ENCODE results near the gene CNIH2. TPM values are rescaled to one million over a fixed set of nuclear protein-coding genes. Genes with fewer than 3 reads are reported as not detected.
A peak's percentile ranks its signal among the peaks of the same experiment; 100 is the strongest.

The CNIH2 gene
- total and polyA plus RNA-seq, 2 of the 13 experiments (the other 11 are each of a cell fraction or from before 2014, with no cell fraction given), result 0.60 to 0.69 TPM

DNA sequence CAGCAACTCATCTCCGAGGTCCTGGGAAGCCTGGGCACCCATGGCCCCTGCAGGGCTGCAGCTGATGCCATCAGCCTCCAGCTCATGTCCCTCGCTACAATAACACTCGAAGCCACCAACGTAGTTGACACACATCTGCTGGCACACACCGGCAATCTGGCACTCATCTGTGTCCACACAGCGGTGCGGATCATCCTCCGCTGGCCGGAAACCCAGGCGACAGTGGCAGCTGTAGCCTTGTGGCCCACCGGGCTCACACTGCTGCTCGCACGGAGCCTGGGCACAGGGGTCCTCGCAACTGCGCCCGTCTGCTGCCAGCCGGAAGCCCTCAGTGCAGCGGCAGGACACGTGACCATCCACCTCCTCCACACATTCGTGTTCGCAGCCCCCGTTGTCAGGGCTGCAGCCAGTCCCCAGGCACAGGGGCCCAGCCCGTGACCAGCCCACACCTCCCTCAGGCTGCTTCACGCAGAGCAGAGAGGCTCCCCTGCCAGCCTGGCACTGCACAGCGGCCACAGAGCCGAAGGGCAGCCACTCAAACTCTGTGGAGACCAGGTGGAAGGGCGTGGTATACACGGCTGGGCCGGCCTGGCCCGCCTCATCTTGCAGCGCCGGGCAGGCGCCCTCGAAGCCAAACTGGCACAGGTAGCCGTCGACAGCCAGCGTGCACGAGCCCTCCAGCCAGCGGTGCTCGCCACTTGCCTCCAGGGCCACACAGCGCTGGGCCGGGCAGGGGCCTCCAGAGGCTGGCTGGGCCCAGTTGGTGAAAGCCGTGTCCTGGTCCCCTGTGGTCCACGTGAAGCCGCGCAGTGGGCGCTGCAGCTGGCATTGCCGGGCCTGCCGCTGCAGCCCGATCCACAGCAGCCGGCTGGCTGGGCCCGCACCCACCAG lies 38.2 kb downstream of the CNIH2 start (continued):
- 0 out of 2 replicates have a peak, but pooled peaks have one; percentile 21 for TF ChIP-seq HIVEP1 (CRISPR knock-in tag; IDR thresholded peaks at IDR 0.05)
- TF ChIP-seq NFRKB (IDR thresholded peaks at IDR 0.05), result no peak
- peak; percentile 45; the same call in 1 of the 2 replicates for TF ChIP-seq ZNF598 (CRISPR knock-in tag; IDR thresholded peaks at IDR 0.05; ENCODE audit: borderline replicate concordance)
- TF ChIP-seq, protein P1, sequence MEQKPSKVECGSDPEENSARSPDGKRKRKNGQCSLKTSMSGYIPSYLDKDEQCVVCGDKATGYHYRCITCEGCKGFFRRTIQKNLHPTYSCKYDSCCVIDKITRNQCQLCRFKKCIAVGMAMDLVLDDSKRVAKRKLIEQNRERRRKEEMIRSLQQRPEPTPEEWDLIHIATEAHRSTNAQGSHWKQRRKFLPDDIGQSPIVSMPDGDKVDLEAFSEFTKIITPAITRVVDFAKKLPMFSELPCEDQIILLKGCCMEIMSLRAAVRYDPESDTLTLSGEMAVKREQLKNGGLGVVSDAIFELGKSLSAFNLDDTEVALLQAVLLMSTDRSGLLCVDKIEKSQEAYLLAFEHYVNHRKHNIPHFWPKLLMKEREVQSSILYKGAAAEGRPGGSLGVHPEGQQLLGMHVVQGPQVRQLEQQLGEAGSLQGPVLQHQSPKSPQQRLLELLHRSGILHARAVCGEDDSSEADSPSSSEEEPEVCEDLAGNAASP (CRISPR knock-in tag; IDR thresholded peaks at IDR 0.05; ENCODE audit: borderline replicate concordance), result no peak
- TF ChIP-seq KLF11 (CRISPR knock-in tag; IDR thresholded peaks at IDR 0.05), result no peak
- TF ChIP-seq, protein P2, sequence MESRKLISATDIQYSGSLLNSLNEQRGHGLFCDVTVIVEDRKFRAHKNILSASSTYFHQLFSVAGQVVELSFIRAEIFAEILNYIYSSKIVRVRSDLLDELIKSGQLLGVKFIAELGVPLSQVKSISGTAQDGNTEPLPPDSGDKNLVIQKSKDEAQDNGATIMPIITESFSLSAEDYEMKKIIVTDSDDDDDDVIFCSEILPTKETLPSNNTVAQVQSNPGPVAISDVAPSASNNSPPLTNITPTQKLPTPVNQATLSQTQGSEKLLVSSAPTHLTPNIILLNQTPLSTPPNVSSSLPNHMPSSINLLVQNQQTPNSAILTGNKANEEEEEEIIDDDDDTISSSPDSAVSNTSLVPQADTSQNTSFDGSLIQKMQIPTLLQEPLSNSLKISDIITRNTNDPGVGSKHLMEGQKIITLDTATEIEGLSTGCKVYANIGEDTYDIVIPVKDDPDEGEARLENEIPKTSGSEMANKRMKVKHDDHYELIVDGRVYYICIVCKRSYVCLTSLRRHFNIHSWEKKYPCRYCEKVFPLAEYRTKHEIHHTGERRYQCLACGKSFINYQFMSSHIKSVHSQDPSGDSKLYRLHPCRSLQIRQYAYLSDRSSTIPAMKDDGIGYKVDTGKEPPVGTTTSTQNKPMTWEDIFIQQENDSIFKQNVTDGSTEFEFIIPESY (CRISPR knock-in tag; IDR thresholded peaks at IDR 0.05), result peak; percentile 7; the same call in 1 of the 2 replicates

DNA sequence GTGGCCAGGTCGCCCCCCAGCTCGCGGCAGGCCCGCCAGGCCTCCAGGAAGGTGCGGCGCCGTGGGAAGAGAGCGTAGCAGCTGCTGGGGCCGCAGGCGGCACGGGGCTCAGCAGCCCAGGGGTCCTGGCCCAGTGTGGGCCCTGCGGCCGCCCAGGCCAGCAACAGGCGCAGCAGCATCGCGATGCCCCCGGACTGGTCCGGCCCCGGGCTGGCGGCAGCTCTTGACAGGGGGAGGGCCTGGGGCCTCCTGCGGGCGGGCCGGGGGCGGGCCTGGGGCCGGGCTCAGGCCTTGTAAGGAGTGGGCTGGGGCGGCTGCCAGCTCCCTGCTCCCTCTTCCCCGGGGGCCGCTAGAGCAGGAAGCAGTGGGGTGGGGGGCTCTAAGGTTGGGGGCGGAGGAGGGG lies 38.9 kb downstream of the CNIH2 start, which contains the start of gene CD248:
Gene CD248, minus strand, starts transcription at position 196 of the 403 bp plus-strand sequence. Its CDS starts 17 bp downstream, at position 179.
- Histone ChIP-seq H3K79me2 (ENCODE audit: insufficient read depth, low read length) (no peaks in the 10 kb centered on the region), H3K9me3 (ENCODE audit: low read length) (no peaks in the 10 kb centered on the region), H4K20me1 (ENCODE audit: insufficient read depth, low read length) (no peaks in the 10 kb centered on the region), H3K9ac (ENCODE audit: insufficient read depth, low read depth, low read length) (peak within 1 kb of the TSS; percentile 40), H3K36me3 (replicated peaks in 1 of 2; ENCODE audit: control insufficient read depth in 1 of 2, insufficient read depth in 2 of 2, low read length in 2 of 2) (no peaks in the 10 kb centered on the region), H3K4me3 (replicated peaks in 1 of 3; ENCODE audit: insufficient read depth in 1 of 3, low read depth in 2 of 3, low read length in 3 of 3) (peak within 1 kb of the TSS; percentile 11 to 66 (median 24)), H3K4me1 (ENCODE audit: insufficient read depth, low read length) (peaks cover 39% of the 10 kb centered on the region), H3K27me3 (ENCODE audit: control insufficient read depth in 1 of 2, insufficient read depth in 2 of 2, low read length in 2 of 2) (0 out of 5 replicates have a peak, but pooled peaks cover 0 to 4% of the 10 kb centered on the region in 2 experiments), H3K27ac (ENCODE audit: extremely low read length, insufficient read depth, low read length) (peak within 1 kb of the TSS; percentile 32), H2AFZ (ENCODE audit: low read length) (no peak within 1 kb of the TSS), H3K4me2 (ENCODE audit: low read depth, low read length) (peak within 1 kb of the TSS; percentile 78)
- peak; percentile 12 for ATAC-seq
- CTCF ChIA-PET (ENCODE audit: low intra/inter-chr PET ratio, low total read pairs), result no interaction called here
- intact Hi-C loops (cut with micrococcal nuclease; ENCODE audit: unreplicated experiment) (loop anchor here (10.0 kb wide), 1 partner anchor 68 kb away; no protein-coding TSS in a partner anchor), in situ Hi-C loops (cut with HindIII; ENCODE audit: extremely low pct_ligation_motif_present, low pct_unique_long_range_greater_than_20kb) (no loop called here)
- POLR2A ChIA-PET, result interaction anchor here (0.8 to 3.7 kb wide), 7 partner anchors 10 to 34 kb away, joined by 3 to 28 read pairs (median 6); partner anchors contain the start of genes B4GAT1, BRMS1, RIN1 and YIF1A
- FAIRE-seq, result no peak
- 40% methylated on average over 5 of the region's 29 CpGs for WGBS (ENCODE audit: low lambda C conversion rate)
- no TSS peak for BruUV-seq (replicated peaks)
- no peak for DNase-seq (ENCODE audit: low spot score)
- TF ChIP-seq, protein P3, sequence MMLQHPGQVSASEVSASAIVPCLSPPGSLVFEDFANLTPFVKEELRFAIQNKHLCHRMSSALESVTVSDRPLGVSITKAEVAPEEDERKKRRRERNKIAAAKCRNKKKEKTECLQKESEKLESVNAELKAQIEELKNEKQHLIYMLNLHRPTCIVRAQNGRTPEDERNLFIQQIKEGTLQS (CRISPR knock-in tag; IDR thresholded peaks at IDR 0.05), result no peak
- TF ChIP-seq ZNF615 (CRISPR knock-in tag; IDR thresholded peaks at IDR 0.05; ENCODE audit: borderline replicate concordance) (no peak), SRF (IDR thresholded peaks at IDR 0.05; ENCODE audit: low read depth, low read length) (peak; percentile 66; the same call in 1 of the 2 replicates), RBFOX2 (IDR thresholded peaks at IDR 0.05; ENCODE audit: low read depth, low read length) (peak; percentile 51; the same call in 1 of the 2 replicates), ZFX (CRISPR knock-in tag; IDR thresholded peaks at IDR 0.05; ENCODE audit: low read depth) (peak; percentile 50; the same call in 1 of the 2 replicates), CHD2 (IDR thresholded peaks at IDR 0.05; ENCODE audit: low read depth, low read length) (0 out of 2 replicates have a peak, but pooled peaks have one; percentile 17)
- TF ChIP-seq, protein P4, sequence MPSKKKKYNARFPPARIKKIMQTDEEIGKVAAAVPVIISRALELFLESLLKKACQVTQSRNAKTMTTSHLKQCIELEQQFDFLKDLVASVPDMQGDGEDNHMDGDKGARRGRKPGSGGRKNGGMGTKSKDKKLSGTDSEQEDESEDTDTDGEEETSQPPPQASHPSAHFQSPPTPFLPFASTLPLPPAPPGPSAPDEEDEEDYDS (CRISPR knock-in tag; IDR thresholded peaks at IDR 0.05), result peak; percentile 40; the same call in 1 of the 2 replicates
- TF ChIP-seq, protein P5, sequence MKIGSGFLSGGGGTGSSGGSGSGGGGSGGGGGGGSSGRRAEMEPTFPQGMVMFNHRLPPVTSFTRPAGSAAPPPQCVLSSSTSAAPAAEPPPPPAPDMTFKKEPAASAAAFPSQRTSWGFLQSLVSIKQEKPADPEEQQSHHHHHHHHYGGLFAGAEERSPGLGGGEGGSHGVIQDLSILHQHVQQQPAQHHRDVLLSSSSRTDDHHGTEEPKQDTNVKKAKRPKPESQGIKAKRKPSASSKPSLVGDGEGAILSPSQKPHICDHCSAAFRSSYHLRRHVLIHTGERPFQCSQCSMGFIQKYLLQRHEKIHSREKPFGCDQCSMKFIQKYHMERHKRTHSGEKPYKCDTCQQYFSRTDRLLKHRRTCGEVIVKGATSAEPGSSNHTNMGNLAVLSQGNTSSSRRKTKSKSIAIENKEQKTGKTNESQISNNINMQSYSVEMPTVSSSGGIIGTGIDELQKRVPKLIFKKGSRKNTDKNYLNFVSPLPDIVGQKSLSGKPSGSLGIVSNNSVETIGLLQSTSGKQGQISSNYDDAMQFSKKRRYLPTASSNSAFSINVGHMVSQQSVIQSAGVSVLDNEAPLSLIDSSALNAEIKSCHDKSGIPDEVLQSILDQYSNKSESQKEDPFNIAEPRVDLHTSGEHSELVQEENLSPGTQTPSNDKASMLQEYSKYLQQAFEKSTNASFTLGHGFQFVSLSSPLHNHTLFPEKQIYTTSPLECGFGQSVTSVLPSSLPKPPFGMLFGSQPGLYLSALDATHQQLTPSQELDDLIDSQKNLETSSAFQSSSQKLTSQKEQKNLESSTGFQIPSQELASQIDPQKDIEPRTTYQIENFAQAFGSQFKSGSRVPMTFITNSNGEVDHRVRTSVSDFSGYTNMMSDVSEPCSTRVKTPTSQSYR (CRISPR knock-in tag; IDR thresholded peaks at IDR 0.05; ENCODE audit: borderline replicate concordance), result 0 out of 2 replicates have a peak, but pooled peaks have one; percentile 3

Data from HepG2 (cell line).